Measurements from ENCODE around the gene RAB19.
A peak's percentile ranks its signal among the peaks of the same experiment; 100 is the strongest.

RAB19 gene

DNA sequence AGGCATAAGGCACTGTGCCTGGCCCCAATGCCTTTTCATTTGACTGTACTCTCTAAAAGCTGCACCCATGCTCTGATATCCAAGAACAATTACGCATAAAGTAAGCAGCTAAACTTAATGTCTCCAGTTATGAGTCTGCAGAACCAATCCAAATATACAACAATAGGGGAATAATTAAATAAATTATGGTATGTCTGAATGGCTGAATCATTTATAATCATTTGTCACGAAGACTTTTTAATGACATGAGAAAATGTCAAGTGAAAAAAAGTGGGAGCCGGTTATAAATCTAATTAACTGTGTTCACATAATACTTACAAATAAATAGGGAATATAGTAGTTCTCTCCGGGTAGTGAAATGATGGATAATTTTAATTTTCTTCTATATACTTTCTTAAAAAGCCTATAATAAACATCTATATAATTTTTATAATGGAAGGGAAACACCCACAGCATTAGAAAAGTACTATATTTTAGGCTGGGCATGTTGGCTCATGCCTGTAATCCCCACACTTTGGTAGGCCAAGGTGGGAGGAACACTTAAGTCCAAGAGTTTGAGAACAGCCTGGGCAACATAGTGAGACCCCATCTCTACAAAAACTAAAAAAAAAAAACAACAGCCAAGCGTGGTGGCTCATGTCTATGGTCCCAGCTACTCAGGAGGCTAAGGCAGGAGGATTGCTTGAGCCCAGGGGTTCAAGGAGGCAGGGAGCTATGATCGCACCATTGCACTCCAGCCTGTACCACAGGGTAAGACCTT, 19.7 kb upstream of the RAB19 start:
- Histone ChIP-seq H3K9me3 (ENCODE audit: control insufficient read depth, low read length) (no peaks in the 10 kb centered on the region), H3K27ac (ENCODE audit: insufficient read depth, low read length, poor library complexity, severe bottlenecking) (no peak overlapping the region), H3K4me1 (ENCODE audit: control insufficient read depth, insufficient read depth, low read length, poor library complexity, severe bottlenecking) (no peaks in the 10 kb centered on the region)

GRCh38 chr7:140384894-140385545, 18.8 kb upstream of the RAB19 start:
- Histone ChIP-seq H3K27me3 (replicated peaks; ENCODE audit: control insufficient read depth, insufficient read depth, low read length, poor library complexity, severe bottlenecking) (no peaks in the 10 kb centered on the region), H3K9me3 (ENCODE audit: control insufficient read depth, low read length) (no peaks in the 10 kb centered on the region), H3K36me3 (ENCODE audit: control insufficient read depth, insufficient read depth, low read length) (peaks cover 2% of the 10 kb centered on the region), H3K4me1 (ENCODE audit: control insufficient read depth, insufficient read depth, low read length, poor library complexity, severe bottlenecking) (no peaks in the 10 kb centered on the region), H3K4me3 (ENCODE audit: insufficient read depth, low read depth, low read length, poor library complexity, severe bottlenecking) (no peak overlapping the region), H3K27ac (ENCODE audit: insufficient read depth, low read length, poor library complexity, severe bottlenecking) (no peak overlapping the region)
- no peak for DNase-seq

More for the DNA sequence above, 19.7 kb upstream of the RAB19 start:
- Histone ChIP-seq H3K4me3 (ENCODE audit: insufficient read depth, low read depth, low read length, poor library complexity, severe bottlenecking) (no peak overlapping the region), H3K27me3 (replicated peaks; ENCODE audit: control insufficient read depth, insufficient read depth, low read length, poor library complexity, severe bottlenecking) (no peaks in the 10 kb centered on the region), H3K36me3 (ENCODE audit: control insufficient read depth, insufficient read depth, low read length) (peaks cover 9% of the 10 kb centered on the region)
- no peak for DNase-seq

GRCh38 chr7:140389445-140389844, 14.4 kb upstream of the RAB19 start:
- H3K27ac ChIP-seq (ENCODE audit: insufficient read depth, low read length, poor library complexity, severe bottlenecking): no peak overlapping the region
- H3K9me3 ChIP-seq (ENCODE audit: control insufficient read depth, low read length): no peaks in the 10 kb centered on the region
- no peaks in the 10 kb centered on the region for H3K36me3 ChIP-seq (ENCODE audit: control insufficient read depth, insufficient read depth, low read length)
- H3K27me3 ChIP-seq (replicated peaks; ENCODE audit: control insufficient read depth, insufficient read depth, low read length, poor library complexity, severe bottlenecking): no peaks in the 10 kb centered on the region
- peaks cover 11% of the 10 kb centered on the region for H3K4me1 ChIP-seq (ENCODE audit: control insufficient read depth, insufficient read depth, low read length, poor library complexity, severe bottlenecking)
- DNase-seq: no peak
- H3K4me3 ChIP-seq (ENCODE audit: insufficient read depth, low read depth, low read length, poor library complexity, severe bottlenecking): no peak overlapping the region

DNA sequence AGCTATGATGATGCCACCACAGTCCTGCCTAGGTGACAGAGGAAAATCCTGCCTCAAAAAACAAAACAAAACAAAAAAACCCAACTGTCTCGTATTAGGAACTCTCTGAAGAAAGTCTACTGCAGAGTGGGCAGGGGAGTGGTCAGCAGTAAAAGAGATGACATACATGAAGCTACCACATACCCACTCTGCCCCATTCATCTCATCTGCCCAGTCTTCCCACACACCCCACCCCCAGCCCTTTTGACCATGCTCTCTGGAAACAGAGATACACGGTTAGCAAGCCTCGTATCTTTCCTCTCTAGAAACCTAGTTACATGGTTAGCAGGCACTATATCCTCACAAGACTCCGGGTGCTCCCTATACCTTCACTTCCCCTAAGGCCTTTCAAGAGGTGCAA, 13.8 kb upstream of the RAB19 start:
- peaks cover 11% of the 10 kb centered on the region for H3K4me1 ChIP-seq (ENCODE audit: control insufficient read depth, insufficient read depth, low read length, poor library complexity, severe bottlenecking)
- no peak overlapping the region for H3K27ac ChIP-seq (ENCODE audit: insufficient read depth, low read length, poor library complexity, severe bottlenecking)
- no peaks in the 10 kb centered on the region for H3K36me3 ChIP-seq (ENCODE audit: control insufficient read depth, insufficient read depth, low read length)
- no peaks in the 10 kb centered on the region for H3K9me3 ChIP-seq (ENCODE audit: control insufficient read depth, low read length)
- DNase-seq: no peak
- no peak overlapping the region for H3K4me3 ChIP-seq (ENCODE audit: insufficient read depth, low read depth, low read length, poor library complexity, severe bottlenecking)
- no peaks in the 10 kb centered on the region for H3K27me3 ChIP-seq (replicated peaks; ENCODE audit: control insufficient read depth, insufficient read depth, low read length, poor library complexity, severe bottlenecking)

- no peaks in the 10 kb centered on the region for H3K9me3 ChIP-seq (ENCODE audit: control insufficient read depth, low read length)
- no peaks in the 10 kb centered on the region for H3K36me3 ChIP-seq (ENCODE audit: control insufficient read depth, insufficient read depth, low read length)
- H3K27ac ChIP-seq (ENCODE audit: insufficient read depth, low read length, poor library complexity, severe bottlenecking): no peak overlapping the region
- peaks cover 11% of the 10 kb centered on the region for H3K4me1 ChIP-seq (ENCODE audit: control insufficient read depth, insufficient read depth, low read length, poor library complexity, severe bottlenecking)
- no peak overlapping the region for H3K4me3 ChIP-seq (ENCODE audit: insufficient read depth, low read depth, low read length, poor library complexity, severe bottlenecking)
- no peaks in the 10 kb centered on the region for H3K27me3 ChIP-seq (replicated peaks; ENCODE audit: control insufficient read depth, insufficient read depth, low read length, poor library complexity, severe bottlenecking)
- no peak for DNase-seq
Measured at GRCh38 chr7:140390466-140391190, 13.2 kb upstream of the RAB19 start.

- Histone ChIP-seq H3K9me3 (ENCODE audit: control insufficient read depth, low read length) (no peaks in the 10 kb centered on the region), H3K4me1 (ENCODE audit: control insufficient read depth, insufficient read depth, low read length, poor library complexity, severe bottlenecking) (peaks cover 11% of the 10 kb centered on the region), H3K4me3 (ENCODE audit: insufficient read depth, low read depth, low read length, poor library complexity, severe bottlenecking) (no peak overlapping the region), H3K27me3 (replicated peaks; ENCODE audit: control insufficient read depth, insufficient read depth, low read length, poor library complexity, severe bottlenecking) (no peaks in the 10 kb centered on the region), H3K36me3 (ENCODE audit: control insufficient read depth, insufficient read depth, low read length) (no peaks in the 10 kb centered on the region), H3K27ac (ENCODE audit: insufficient read depth, low read length, poor library complexity, severe bottlenecking) (no peak overlapping the region)
- DNase-seq: no peak
Measured at GRCh38 chr7:140391634-140392033, 12.2 kb upstream of the RAB19 start.

GRCh38 chr7:140393756-140394306, 10.0 kb upstream of the RAB19 start:
- peaks cover 15% of the 10 kb centered on the region for H3K4me1 ChIP-seq (ENCODE audit: control insufficient read depth, insufficient read depth, low read length, poor library complexity, severe bottlenecking)
- no peaks in the 10 kb centered on the region for H3K27me3 ChIP-seq (replicated peaks; ENCODE audit: control insufficient read depth, insufficient read depth, low read length, poor library complexity, severe bottlenecking)
- no peaks in the 10 kb centered on the region for H3K36me3 ChIP-seq (ENCODE audit: control insufficient read depth, insufficient read depth, low read length)
- no peak overlapping the region for H3K27ac ChIP-seq (ENCODE audit: insufficient read depth, low read length, poor library complexity, severe bottlenecking)
- H3K4me3 ChIP-seq (ENCODE audit: insufficient read depth, low read depth, low read length, poor library complexity, severe bottlenecking): no peak overlapping the region
- H3K9me3 ChIP-seq (ENCODE audit: control insufficient read depth, low read length): no peaks in the 10 kb centered on the region
- DNase-seq: no peak

DNA sequence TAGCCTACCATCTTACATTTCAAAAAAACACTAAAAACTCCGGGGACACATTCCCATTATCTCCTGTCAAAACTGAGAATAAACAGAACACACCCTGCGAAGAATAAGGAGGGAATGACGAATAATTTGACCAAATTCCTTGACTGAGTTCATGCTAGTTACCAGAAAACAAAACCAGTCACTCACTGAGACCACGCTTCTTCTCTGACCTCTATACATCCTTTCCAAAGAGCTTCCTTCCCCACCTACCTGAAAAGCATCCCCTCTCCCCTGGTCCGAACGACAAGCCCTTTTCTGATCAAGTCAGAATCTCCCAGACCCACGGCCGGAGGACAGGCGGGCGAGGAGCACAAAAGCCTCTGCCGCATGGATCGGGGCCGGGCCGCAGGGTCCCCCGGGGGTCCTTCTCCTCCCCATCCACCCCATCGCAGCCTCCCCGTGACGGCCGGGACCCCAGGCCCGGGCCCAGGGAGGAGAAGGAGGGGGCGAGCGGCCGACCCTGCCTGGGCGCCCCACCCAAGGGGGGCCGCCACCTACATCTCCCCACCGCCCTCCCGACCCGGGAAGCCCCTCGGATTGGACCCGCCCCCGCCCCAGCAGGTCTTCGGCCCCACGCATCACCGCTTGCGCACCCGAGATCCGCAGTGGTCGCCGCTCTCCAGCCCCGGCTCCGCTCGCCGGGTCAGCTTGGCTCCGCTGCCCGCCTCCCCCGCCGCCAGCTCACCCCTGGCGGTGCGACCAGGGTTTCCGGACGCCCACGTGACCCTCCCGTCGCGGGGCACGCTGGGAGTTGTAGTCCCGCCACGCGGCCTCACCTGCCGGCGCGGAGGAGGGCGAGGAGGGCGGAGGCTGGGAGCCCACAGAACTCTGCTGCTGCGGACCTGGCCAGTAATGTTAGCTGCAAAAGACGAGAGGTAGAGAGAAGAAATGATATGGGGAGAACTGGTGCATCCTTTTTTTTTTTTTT, 5.8 kb upstream of the RAB19 start, which contains the start of gene SLC37A3:
TSS of gene SLC37A3 (minus strand) at position 747 of the 967 bp plus-strand sequence. CDS start 16,004 bp downstream, outside the sequence.
- peaks cover 4% of the 10 kb centered on the region for H3K4me1 ChIP-seq (ENCODE audit: control insufficient read depth, insufficient read depth, low read length, poor library complexity, severe bottlenecking)
- peak; percentile 72 to 81 (median 77) for DNase-seq
- H3K9me3 ChIP-seq (ENCODE audit: control insufficient read depth, low read length): no peaks in the 10 kb centered on the region
- peak within 1 kb of the TSS; percentile 84 for H3K4me3 ChIP-seq (ENCODE audit: insufficient read depth, low read depth, low read length, poor library complexity, severe bottlenecking)
- H3K27ac ChIP-seq (ENCODE audit: insufficient read depth, low read length, poor library complexity, severe bottlenecking): peak within 1 kb of the TSS; percentile 73
- H3K36me3 ChIP-seq (ENCODE audit: control insufficient read depth, insufficient read depth, low read length): no peaks in the 10 kb centered on the region
- H3K27me3 ChIP-seq (replicated peaks; ENCODE audit: control insufficient read depth, insufficient read depth, low read length, poor library complexity, severe bottlenecking): no peaks in the 10 kb centered on the region

DNA sequence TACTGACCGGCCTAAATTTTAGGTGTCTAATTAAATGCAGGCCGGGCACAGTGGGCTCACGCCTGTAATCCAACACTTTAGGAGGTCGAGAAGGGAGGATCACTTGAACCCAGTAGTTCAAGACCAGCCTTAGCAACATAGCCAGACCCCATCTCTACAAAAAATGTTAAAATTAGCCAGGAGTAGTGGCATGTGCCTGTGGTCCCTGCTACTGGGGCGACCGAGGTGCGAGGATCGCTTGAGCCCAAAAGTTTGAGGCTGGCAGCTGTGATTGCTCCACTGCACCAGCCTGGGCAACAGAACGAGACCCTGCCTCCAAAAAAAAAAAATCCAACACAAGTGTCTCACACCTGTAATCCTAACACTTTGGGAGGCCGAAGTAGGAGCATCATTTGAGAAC, 5.0 kb upstream of the RAB19 start:
- H3K9me3 ChIP-seq (ENCODE audit: control insufficient read depth, low read length): no peaks in the 10 kb centered on the region
- no peak for DNase-seq
- H3K27ac ChIP-seq (ENCODE audit: insufficient read depth, low read length, poor library complexity, severe bottlenecking): no peak overlapping the region
- H3K4me1 ChIP-seq (ENCODE audit: control insufficient read depth, insufficient read depth, low read length, poor library complexity, severe bottlenecking): peaks cover 4% of the 10 kb centered on the region
- H3K4me3 ChIP-seq (ENCODE audit: insufficient read depth, low read depth, low read length, poor library complexity, severe bottlenecking): no peak overlapping the region
- no peaks in the 10 kb centered on the region for H3K27me3 ChIP-seq (replicated peaks; ENCODE audit: control insufficient read depth, insufficient read depth, low read length, poor library complexity, severe bottlenecking)
- H3K36me3 ChIP-seq (ENCODE audit: control insufficient read depth, insufficient read depth, low read length): no peaks in the 10 kb centered on the region
